Fibroblast of lung (primary cell): ENCODE results near the gene GSG1L. TPM values are rescaled to one million over a fixed set of nuclear protein-coding genes. Genes with fewer than 3 reads are reported as not detected.

Experiments
- DNase-seq, 2 donors: peaks; one replicate each; pipeline versions ENCODE4 v3.0.0 to v3.0.0-alpha.2; 2010; ENCODE audit warnings: low read depth in 2 of 2
- H2AFZ ChIP-seq: 2 replicates; pipeline ENCODE4 v1.5.1; 2012; ENCODE audit warnings: low read length, control low read depth, inconsistent platforms
- H3K27ac ChIP-seq: 2 replicates; pipeline ENCODE4 v1.5.1; 2011; ENCODE audit warnings: low read length, control low read depth; ENCODE audit not compliant: insufficient read depth
- H3K27me3 ChIP-seq: 2 replicates; pipeline ENCODE4 v1.5.1; 2011; ENCODE audit warnings: mild to moderate bottlenecking, low read length; ENCODE audit not compliant: control insufficient read depth, insufficient read depth
- H3K36me3 ChIP-seq: 2 replicates; pipeline ENCODE4 v1.5.1; 2011; ENCODE audit warnings: low read length; ENCODE audit not compliant: control insufficient read depth, insufficient read depth
- H3K4me1 ChIP-seq: 2 replicates; pipeline ENCODE4 v1.5.1; 2011; ENCODE audit warnings: low read length; ENCODE audit not compliant: control insufficient read depth, insufficient read depth; ENCODE audit errors: extremely low read depth
- H3K4me2 ChIP-seq: 2 replicates; pipeline ENCODE4 v1.5.1; 2011; ENCODE audit warnings: low read length, control low read depth; ENCODE audit not compliant: insufficient read depth; ENCODE audit errors: extremely low read depth
- H3K4me3 ChIP-seq, 4 experiments: fragments of 200-600 bp in 1 of 4; sonication (generic) in 1 of 4; replicated peaks in 1 of 4; 2 replicates each; pipeline ENCODE4 v1.5.1; 2011 to 2016; ENCODE audit warnings: low read length in 4 of 4, low read depth in 3 of 4, mild to moderate bottlenecking in 3 of 4, control low read depth in 2 of 4, inconsistent platforms in 1 of 4, mixed read lengths in 1 of 4; ENCODE audit not compliant: insufficient read depth in 1 of 4; ENCODE audit errors: control extremely low read depth in 1 of 4
- H3K79me2 ChIP-seq: 2 replicates; pipeline ENCODE4 v1.5.1; 2012; ENCODE audit warnings: mild to moderate bottlenecking, low read length, inconsistent platforms; ENCODE audit not compliant: control insufficient read depth, insufficient read depth
- H3K9ac ChIP-seq: 2 replicates; pipeline ENCODE4 v1.5.1; 2011; ENCODE audit warnings: mild to moderate bottlenecking, low read length, control low read depth; ENCODE audit not compliant: insufficient read depth
- H3K9me3 ChIP-seq: 2 replicates; pipeline ENCODE4 v1.5.1; 2012; ENCODE audit warnings: low read depth, low read length; ENCODE audit not compliant: control insufficient read depth, insufficient read depth
- H4K20me1 ChIP-seq: 2 replicates; pipeline ENCODE4 v1.5.1; 2011; ENCODE audit warnings: low read length; ENCODE audit not compliant: control insufficient read depth, insufficient read depth; ENCODE audit errors: extremely low read depth
- CTCF ChIP-seq, 2 donors: IDR thresholded peaks in 1 of 2; conservative IDR thresholded peaks in 1 of 2; 1 replicate in 1 of 2; 2 replicates in 1 of 2; pipeline ENCODE4 v1.5.1; 2011 to 2012; ENCODE audit warnings: low read length in 2 of 2, control low read depth in 1 of 2, inconsistent platforms in 1 of 2, low read depth in 1 of 2, mild to moderate bottlenecking in 1 of 2
- EZH2 ChIP-seq: IDR thresholded peaks from 2 replicates; pipeline ENCODE4 v1.5.1; 2012; ENCODE audit warnings: low read length, control low read depth, mild to moderate bottlenecking; ENCODE audit errors: missing control alignments
- polyA plus RNA-seq, 2 donors: library from polyadenylated mRNA; depleted of rRNA in 1 of 2; stranded (reverse) in 1 of 2; unstranded in 1 of 2; fragments of >200 nt; gene quantifications; 2 replicates each; pipeline ENCODE4 v1.2.1, GENCODE V29; 2011 to 2012; ENCODE audit warnings: missing spikeins in 1 of 2
- total RNA-seq: library from RNA; depleted of rRNA; stranded (reverse); fragments of >200 nt; gene quantifications from 2 replicates; pipeline ENCODE4 v1.2.1, GENCODE V29; 2014

Gene GSG1L
- total and polyA plus RNA-seq, 2 donors (not counting 1 experiment from before 2014, with no cell fraction given), result not detected

GRCh38 chr16:27950206-27950887 is 113.2 kb downstream of the GSG1L start:
- TF ChIP-seq CTCF (conservative IDR thresholded peaks at IDR 0.05 in 1 of 2, IDR thresholded peaks at IDR 0.05 in 1 of 2; ENCODE audit: low read depth in 1 of 2, low read length in 2 of 2), result no peak
- no peak for TF ChIP-seq EZH2
- no peak overlapping the region for H2AFZ ChIP-seq

GRCh38 chr16:27947696-27948095 is 115.8 kb downstream of the GSG1L start:
- Histone ChIP-seq H3K79me2 (no peaks in the 10 kb centered on the region), H3K4me3 (no peak overlapping the region), H3K36me3 (no peaks in the 10 kb centered on the region), H3K9ac (no peak overlapping the region), H3K27ac (no peak overlapping the region), H3K9me3 (no peaks in the 10 kb centered on the region), H3K4me1 (no peaks in the 10 kb centered on the region), H3K4me2 (no peak overlapping the region), H3K27me3 (no peaks in the 10 kb centered on the region), H2AFZ (no peak overlapping the region), H4K20me1 (no peaks in the 10 kb centered on the region)
- DNase-seq, result no peak
- no peak for TF ChIP-seq CTCF (conservative IDR thresholded peaks at IDR 0.05 in 1 of 2, IDR thresholded peaks at IDR 0.05 in 1 of 2; ENCODE audit: low read depth in 1 of 2, low read length in 2 of 2)
- no peak for TF ChIP-seq EZH2

More at GRCh38 chr16:27950206-27950887, 113.2 kb downstream of the GSG1L start:
- no peak overlapping the region for H3K9ac ChIP-seq
- no peak overlapping the region for H3K4me3 ChIP-seq
- H3K27me3 ChIP-seq, result no peaks in the 10 kb centered on the region
- no peaks in the 10 kb centered on the region for H3K79me2 ChIP-seq
- no peaks in the 10 kb centered on the region for H3K36me3 ChIP-seq
- no peak overlapping the region for H3K27ac ChIP-seq
- no peak for DNase-seq
- no peak overlapping the region for H3K4me2 ChIP-seq
- no peaks in the 10 kb centered on the region for H3K4me1 ChIP-seq
- no peaks in the 10 kb centered on the region for H4K20me1 ChIP-seq
- H3K9me3 ChIP-seq, result no peaks in the 10 kb centered on the region

- Histone ChIP-seq H3K79me2 (no peaks in the 10 kb centered on the region), H2AFZ (no peak overlapping the region), H3K4me2 (no peak overlapping the region), H3K27me3 (no peaks in the 10 kb centered on the region), H3K9me3 (no peaks in the 10 kb centered on the region), H3K9ac (no peak overlapping the region), H3K4me3 (no peak overlapping the region), H3K4me1 (no peaks in the 10 kb centered on the region), H3K27ac (no peak overlapping the region), H3K36me3 (no peaks in the 10 kb centered on the region), H4K20me1 (no peaks in the 10 kb centered on the region)
- no peak for TF ChIP-seq EZH2
- DNase-seq, result no peak
These were observed 118.1 kb downstream of the GSG1L start for GRCh38 chr16:27945233-27945973.
